Thyroid gland (tissue), 4 donors: ENCODE measurements around the gene PLEKHM1. TPM values are rescaled to one million over a fixed set of nuclear protein-coding genes. Genes with fewer than 3 reads are reported as not detected.

Source experiments
- DNase-seq, 2 donors: peaks; one replicate each; pipeline ENCODE4 v3.0.0-alpha.2; 2019
- H3K27ac ChIP-seq, 3 donors: fragments of 200-600 bp; sonication (generic); 1 replicate in 2 of 3; 2 replicates in 1 of 3; pipeline ENCODE4 v1.5.1; 2016 to 2019; ENCODE audit warnings: mild to moderate bottlenecking in 1 of 3, moderate library complexity in 1 of 3
- H3K27me3 ChIP-seq: fragments of 200-600 bp; sonication (generic); one replicate; pipeline ENCODE4 v1.5.1; 2019
- H3K36me3 ChIP-seq, 2 donors: fragments of 200-600 bp; sonication (generic); one replicate each; pipeline ENCODE4 v1.5.1; 2016 to 2019
- H3K4me1 ChIP-seq, 2 donors: fragments of 200-600 bp; sonication (generic); one replicate each; pipeline ENCODE4 v1.5.1; 2017 to 2019
- H3K4me3 ChIP-seq, 3 donors: fragments of 200-600 bp; sonication (generic); replicated peaks in 1 of 3; 1 replicate in 2 of 3; 2 replicates in 1 of 3; pipeline ENCODE4 v1.5.1; 2016; ENCODE audit warnings: mild to moderate bottlenecking in 1 of 3
- H3K9me3 ChIP-seq: fragments of 200-600 bp; sonication (generic); one replicate; pipeline ENCODE4 v1.5.1; 2017
- CTCF ChIP-seq, 6 experiments: fragments of 200-600 bp in 3 of 6; fragments of 450-650 bp in 3 of 6; sonication (generic) in 3 of 6; IDR thresholded peaks; one replicate each; pipeline ENCODE4 v1.5.1; 2016 to 2019; ENCODE audit warnings: antibody characterized with exemption in 6 of 6, mild to moderate bottlenecking in 2 of 6, inconsistent platforms in 1 of 6, moderate library complexity in 1 of 6
- POLR2A ChIP-seq, 2 donors: fragments of 450-650 bp; IDR thresholded peaks; one replicate each; pipeline ENCODE4 v1.6.1; 2017; ENCODE audit warnings: antibody characterized with exemption in 2 of 2, mild to moderate bottlenecking in 2 of 2, moderate library complexity in 1 of 2
- WGBS, 2 donors: methylation state at CpG; one replicate each; pipeline ENCODE4 v1.1.5; 2017; 5-methylcytosine and 5-hydroxymethylcytosine counted together
- intact Hi-C: fragments of 100-400 bp; cut with DNase I; formaldehyde crosslinking; loops from one replicate; pipeline ENCODE4 v1.15.1; 2023
- total RNA-seq, 4 donors: library from RNA; depleted of rRNA; stranded (reverse); fragments of >200 nt; gene quantifications; one replicate each; pipeline ENCODE4 v1.2.3, GENCODE V29; 2016

Gene PLEKHM1
- total RNA-seq, 4 donors from 2014 or later = 47.9 to 114 (median 95.1) TPM

DNA sequence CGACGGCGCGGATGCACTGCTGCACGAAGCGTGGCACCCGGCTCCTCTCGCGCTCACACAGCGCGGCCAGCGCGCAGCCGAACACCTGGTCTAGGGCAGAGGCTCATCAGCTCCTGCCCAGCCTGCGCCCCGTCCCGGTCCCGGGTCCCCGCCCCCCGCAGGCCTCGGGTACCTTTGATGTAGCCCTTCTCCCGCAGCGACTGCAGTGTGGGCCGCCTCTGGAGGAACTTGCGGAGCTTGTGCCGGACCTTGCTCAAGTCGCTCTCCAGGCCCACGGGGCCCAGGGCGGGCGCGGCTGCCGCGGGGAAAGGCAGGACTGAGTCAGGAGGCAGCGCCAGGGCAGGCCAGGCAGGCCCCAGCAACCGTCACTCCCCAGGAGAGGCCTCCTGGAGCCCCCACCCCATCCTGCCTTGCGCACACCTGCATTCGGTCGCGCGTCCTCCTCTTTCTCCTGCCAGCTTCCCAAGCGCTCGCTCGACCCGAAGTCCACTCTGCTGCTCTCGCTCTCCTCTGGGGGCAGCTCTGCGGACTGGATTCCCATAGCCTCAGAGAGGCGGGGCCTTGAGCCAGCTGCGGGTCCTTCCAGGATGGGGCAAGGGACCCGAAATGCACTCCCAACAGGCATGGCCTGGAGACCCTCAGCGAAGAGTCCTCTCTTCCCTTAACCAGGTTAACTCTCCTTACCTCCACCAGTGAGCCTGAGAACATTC, 93.9 kb downstream of the PLEKHM1 start:
- Histone ChIP-seq H3K27me3 (no peaks in the 10 kb centered on the region), H3K9me3 (no peaks in the 10 kb centered on the region), H3K4me1 (peaks cover 0 to 7% of the 10 kb centered on the region in 2 donors), H3K4me3 (no peak overlapping the region), H3K36me3 (peaks cover 0 to 4% of the 10 kb centered on the region in 2 donors), H3K27ac (no peak overlapping the region)
- intact Hi-C loops = loop anchor here (10.0 kb wide), 1 partner anchor 438 kb away; no protein-coding TSS in a partner anchor
- WGBS, 2 donors = 88 to 97% methylated on average over 32 to 39 of the region's 50 CpGs
- DNase-seq = no peak
- no peak for TF ChIP-seq POLR2A (IDR thresholded peaks at IDR 0.05)
- no peak for TF ChIP-seq CTCF (IDR thresholded peaks at IDR 0.05)

- no peaks in the 10 kb centered on the region for H3K9me3 ChIP-seq
- peaks cover 0 to 4% of the 10 kb centered on the region in 2 donors for H3K36me3 ChIP-seq
- intact Hi-C loops = loop anchor here (10.0 kb wide), 1 partner anchor 439 kb away; no protein-coding TSS in a partner anchor
- H3K27ac ChIP-seq = no peak overlapping the region
- DNase-seq = no peak
- 72 to 73% methylated on average over 36 to 50 of the region's 60 CpGs for WGBS, 2 donors
- H3K4me1 ChIP-seq = peaks cover 0 to 7% of the 10 kb centered on the region in 2 donors
- no peaks in the 10 kb centered on the region for H3K27me3 ChIP-seq
- no peak overlapping the region for H3K4me3 ChIP-seq
- TF ChIP-seq CTCF (IDR thresholded peaks at IDR 0.05) (no peak), POLR2A (IDR thresholded peaks at IDR 0.05) (no peak)
These were observed 94.7 kb downstream of the PLEKHM1 start for GRCh38 chr17:45395569-45396415.

GRCh38 chr17:45394913-45395568, 95.5 kb downstream of the PLEKHM1 start:
- WGBS, 2 donors = 15 to 17% methylated on average over 18 to 23 of the region's 30 CpGs
- H3K4me1 ChIP-seq = peaks cover 0 to 7% of the 10 kb centered on the region in 2 donors
- intact Hi-C loops = loop anchor here (10.0 kb wide), 1 partner anchor 440 kb away; no protein-coding TSS in a partner anchor
- peaks cover 0 to 4% of the 10 kb centered on the region in 2 donors for H3K36me3 ChIP-seq
- no peaks in the 10 kb centered on the region for H3K27me3 ChIP-seq
- no peak overlapping the region for H3K4me3 ChIP-seq
- H3K27ac ChIP-seq = no peak overlapping the region
- H3K9me3 ChIP-seq = no peaks in the 10 kb centered on the region
- DNase-seq = peak; percentile 69 to 76
- TF ChIP-seq POLR2A (IDR thresholded peaks at IDR 0.05) (no peak), CTCF (IDR thresholded peaks at IDR 0.05) (peak; percentile 69 to 86 (median 76))

DNA sequence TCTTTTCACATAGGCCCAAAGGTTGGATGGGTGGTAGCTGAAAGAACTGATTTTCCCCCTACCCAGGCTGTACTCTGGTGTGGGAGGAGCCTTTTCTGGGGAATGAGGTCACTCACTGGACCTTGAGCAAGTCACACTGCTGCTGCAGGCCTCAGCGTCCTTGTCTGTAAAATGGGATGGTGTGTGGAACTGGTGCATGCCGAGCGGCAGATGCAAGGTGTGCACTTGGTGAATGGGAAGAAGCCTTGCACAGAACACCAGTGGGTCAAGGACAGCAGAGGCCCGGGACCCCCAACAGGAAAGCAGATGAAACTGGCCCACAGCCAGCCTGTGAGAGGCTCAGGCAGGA, 96.0 kb downstream of the PLEKHM1 start:
- Histone ChIP-seq H3K36me3 (peaks cover 0 to 4% of the 10 kb centered on the region in 2 donors), H3K4me3 (no peak overlapping the region), H3K27me3 (no peaks in the 10 kb centered on the region), H3K27ac (no peak overlapping the region), H3K4me1 (peaks cover 0 to 7% of the 10 kb centered on the region in 2 donors), H3K9me3 (no peaks in the 10 kb centered on the region)
- WGBS, 2 donors = 72 to 79% methylated on average over 4 of the region's 4 CpGs
- intact Hi-C loops = loop anchor here (10.0 kb wide), 1 partner anchor 440 kb away; no protein-coding TSS in a partner anchor
- no peak for DNase-seq
- TF ChIP-seq CTCF (IDR thresholded peaks at IDR 0.05) (no peak), POLR2A (IDR thresholded peaks at IDR 0.05) (no peak)
